Stomach (tissue), 4 donors: ENCODE results near the gene RABAC1.

Experiments used
- EP300 ChIP-seq: sonication (generic); formaldehyde crosslinking; IDR thresholded peaks from one replicate; pipeline ENCODE4 v1.6.1; 2017; ENCODE audit warnings: antibody characterized with exemption
- POLR2AphosphoS5 ChIP-seq, 3 donors: sonication (generic); formaldehyde crosslinking; IDR thresholded peaks; one replicate each; pipeline ENCODE4 v1.6.1; 2016; ENCODE audit warnings: antibody characterized with exemption in 3 of 3
- TF ChIP-seq, protein P1 (sequence below), 7 experiments: fragments of 450-650 bp in 4 of 7; fragments of 200-600 bp in 3 of 7; sonication (generic) in 3 of 7; IDR thresholded peaks; one replicate each; pipeline ENCODE4 v1.5.1; 2016 to 2019; ENCODE audit warnings: antibody characterized with exemption in 7 of 7, control low read depth in 2 of 7, mild to moderate bottlenecking in 1 of 7

GRCh38 chr19:41994994-41995958 is 36.2 kb upstream of the RABAC1 start:
- TF ChIP-seq, protein P1, sequence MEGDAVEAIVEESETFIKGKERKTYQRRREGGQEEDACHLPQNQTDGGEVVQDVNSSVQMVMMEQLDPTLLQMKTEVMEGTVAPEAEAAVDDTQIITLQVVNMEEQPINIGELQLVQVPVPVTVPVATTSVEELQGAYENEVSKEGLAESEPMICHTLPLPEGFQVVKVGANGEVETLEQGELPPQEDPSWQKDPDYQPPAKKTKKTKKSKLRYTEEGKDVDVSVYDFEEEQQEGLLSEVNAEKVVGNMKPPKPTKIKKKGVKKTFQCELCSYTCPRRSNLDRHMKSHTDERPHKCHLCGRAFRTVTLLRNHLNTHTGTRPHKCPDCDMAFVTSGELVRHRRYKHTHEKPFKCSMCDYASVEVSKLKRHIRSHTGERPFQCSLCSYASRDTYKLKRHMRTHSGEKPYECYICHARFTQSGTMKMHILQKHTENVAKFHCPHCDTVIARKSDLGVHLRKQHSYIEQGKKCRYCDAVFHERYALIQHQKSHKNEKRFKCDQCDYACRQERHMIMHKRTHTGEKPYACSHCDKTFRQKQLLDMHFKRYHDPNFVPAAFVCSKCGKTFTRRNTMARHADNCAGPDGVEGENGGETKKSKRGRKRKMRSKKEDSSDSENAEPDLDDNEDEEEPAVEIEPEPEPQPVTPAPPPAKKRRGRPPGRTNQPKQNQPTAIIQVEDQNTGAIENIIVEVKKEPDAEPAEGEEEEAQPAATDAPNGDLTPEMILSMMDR (IDR thresholded peaks at IDR 0.05): no peak
- no peak for TF ChIP-seq EP300
- TF ChIP-seq POLR2AphosphoS5 (IDR thresholded peaks at IDR 0.05): no peak
